ENCODE results near the gene DIAPH3. TPM values are rescaled to one million over a fixed set of nuclear protein-coding genes. Genes with fewer than 3 reads are reported as not detected.
A peak's percentile ranks its signal among the peaks of the same experiment; 100 is the strongest.

The DIAPH3 gene
- total and polyA plus RNA-seq, 2 of the 4 experiments (the other 2 are of a cell fraction) = 8.9 to 9.3 TPM

GRCh38 chr13:59721926-59722910 lies 441.5 kb downstream of the DIAPH3 start (continued):
- TF ChIP-seq MAFK (IDR thresholded peaks at IDR 0.05; ENCODE audit: low read depth, low read length) (no peak), SMC3 (IDR thresholded peaks at IDR 0.05; ENCODE audit: low read depth, low read length) (no peak)

DNA sequence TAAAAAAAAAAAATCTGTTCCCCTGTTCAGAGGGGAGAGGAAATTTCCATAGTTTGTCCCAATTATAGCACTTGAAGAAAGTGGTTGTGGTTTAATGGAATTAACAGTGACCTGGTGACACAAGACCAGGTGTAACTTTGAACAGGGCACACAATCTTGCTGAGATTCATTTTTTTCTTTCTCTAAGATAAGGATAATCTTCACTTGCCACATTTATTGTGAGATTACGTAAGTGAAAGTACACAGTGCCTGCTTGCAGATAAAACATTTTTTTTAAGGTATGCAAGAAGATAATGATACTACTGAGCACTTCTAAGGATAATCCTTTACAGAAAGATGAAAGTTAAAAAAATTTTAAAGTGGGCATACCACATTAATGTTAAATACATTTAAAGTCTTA lies 448.1 kb downstream of the DIAPH3 start:
- Histone ChIP-seq H2AK5ac (ENCODE audit: low read depth, low read length) (no peak overlapping the region), H3K27me3 (ENCODE audit: control insufficient read depth, insufficient read depth, low read length) (no peaks in the 10 kb centered on the region), H3K4me1 (ENCODE audit: control insufficient read depth, insufficient read depth, low read length) (no peaks in the 10 kb centered on the region; the same call in 1 of the 2 replicates), H2AFZ (replicated peaks; ENCODE audit: low read length, poor library complexity) (no peak overlapping the region), H3K36me3 (ENCODE audit: control insufficient read depth, insufficient read depth, low read length) (no peaks in the 10 kb centered on the region), H2BK20ac (ENCODE audit: low read depth, low read length) (no peak overlapping the region), H3K14ac (replicated peaks; ENCODE audit: low read depth, low read length) (no peak overlapping the region), H3K79me1 (ENCODE audit: low read depth in 1 of 2, low read length in 2 of 2) (peaks cover 0 to 4% of the 10 kb centered on the region in 2 experiments; a peak in 2 of 4 replicates), H3K23ac (ENCODE audit: low read depth, low read length) (no peak overlapping the region), H3K4me3 (ENCODE audit: insufficient read depth, low read depth, low read length) (no peak overlapping the region), H3K9me3 (ENCODE audit: control insufficient read depth, insufficient read depth, low read length) (no peaks in the 10 kb centered on the region), H3K18ac (ENCODE audit: low read depth, low read length) (no peak overlapping the region), H4K5ac (ENCODE audit: low read depth, low read length) (no peak overlapping the region), H2BK5ac (ENCODE audit: low read depth, low read length, poor library complexity, severe bottlenecking) (no peak overlapping the region), H3K27ac (ENCODE audit: insufficient read depth, low read length) (no peak overlapping the region), H4K8ac (ENCODE audit: low read depth in 2 of 2, low read length in 2 of 2) (no peak overlapping the region), H3K9me1 (ENCODE audit: insufficient read depth, low read length) (no peaks in the 10 kb centered on the region), H3K9ac (ENCODE audit: low read depth, low read length) (no peak overlapping the region), H2BK15ac (ENCODE audit: low read depth, low read length) (no peak overlapping the region), H4K20me1 (ENCODE audit: insufficient read depth, low read length) (no peaks in the 10 kb centered on the region), H2AK9ac (replicated peaks; ENCODE audit: low read depth, low read length, poor library complexity) (no peak overlapping the region), H3K56ac (ENCODE audit: extremely low read depth, insufficient read depth, low read length) (no peak overlapping the region), H4K91ac (ENCODE audit: insufficient read depth, low read depth, low read length) (no peak overlapping the region), H2BK120ac (ENCODE audit: low read depth, low read length) (no peak overlapping the region), H3K4ac (ENCODE audit: low read depth, low read length) (no peak overlapping the region), H3K4me2 (ENCODE audit: low read depth, low read length) (no peak overlapping the region)
- WGBS, 2 experiments (ENCODE audit: extremely low coverage in 2 of 2, insufficient read length in 1 of 2) = no CpG with 5 or more reads among the region's 1 CpG
- TF ChIP-seq ELK1 (IDR thresholded peaks at IDR 0.05; ENCODE audit: borderline replicate concordance, low read depth, low read length) = no peak
- TF ChIP-seq CEBPB (IDR thresholded peaks at IDR 0.05; ENCODE audit: low read depth, low read length) = no peak
- TF ChIP-seq MAZ (IDR thresholded peaks at IDR 0.05; ENCODE audit: borderline replicate concordance, low read depth, low read length) = no peak
- no TSS peak for BruUV-seq (replicated peaks)
- dilution Hi-C loops (cut with HindIII; ENCODE audit: low sequenced_read_pairs, unreplicated experiment) = no loop called here
- no peak for ATAC-seq (ENCODE audit: low read depth)
- CTCF ChIA-PET = no interaction called here
- intact Hi-C loops (cut with micrococcal nuclease) = no loop called here
- in situ Hi-C loops (cut with MboI; ENCODE audit: low sequenced_read_pairs) = no loop called here
- POLR2A ChIA-PET (ENCODE audit: unreplicated experiment) = no interaction called here
- DNase-seq = peak; percentile 3
